SK-N-SH (cell line): Measurements from ENCODE around the gene PLAA.

ENCODE experiments used
- CTCF ChIP-seq: fragments of 200-600 bp; sonication (generic); IDR thresholded peaks from 2 replicates; pipeline ENCODE4 v1.6.1; 2017; ENCODE audit warnings: antibody characterized with exemption, mild to moderate bottlenecking, moderate library complexity
- EP300 ChIP-seq, 2 experiments: IDR thresholded peaks; 2 replicates each; pipeline versions ENCODE4 v1.4.0 to v1.6.1; 2012; ENCODE audit warnings: borderline replicate concordance in 1 of 2, low read depth in 1 of 2, low read length in 1 of 2
- GABPA ChIP-seq: IDR thresholded peaks from 2 replicates; pipeline ENCODE4 v1.4.0; 2012; ENCODE audit warnings: low read depth, mild to moderate bottlenecking
- MAX ChIP-seq: IDR thresholded peaks from 2 replicates; pipeline ENCODE4 v1.4.0; 2012; ENCODE audit warnings: low read depth
- REST ChIP-seq: IDR thresholded peaks from 2 replicates; pipeline ENCODE4 v1.6.1; 2012; ENCODE audit warnings: mild to moderate bottlenecking, low read depth, low read length, moderate library complexity
- TAF1 ChIP-seq: IDR thresholded peaks from 2 replicates; pipeline ENCODE4 v1.6.1; 2012; ENCODE audit warnings: low read depth, mild to moderate bottlenecking, low read length, moderate library complexity, borderline replicate concordance
- USF1 ChIP-seq: IDR thresholded peaks from 2 replicates; pipeline ENCODE4 v1.4.0; 2012; ENCODE audit warnings: low read depth, borderline replicate concordance
- USF2 ChIP-seq: fragments of 150-350 bp; IDR thresholded peaks from 2 replicates; pipeline ENCODE4 v1.6.1; 2017; ENCODE audit warnings: antibody characterized with exemption, low read length, low read depth, borderline replicate concordance

GRCh38 chr9:26870292-26870691 is 76.8 kb downstream of the PLAA start:
- TF ChIP-seq CTCF (no peak), TAF1 (no peak), MAX (no peak), REST (no peak), EP300 (IDR thresholded peaks at IDR 0.05; ENCODE audit: borderline replicate concordance in 1 of 2, low read depth in 1 of 2, low read length in 1 of 2) (no peak), USF2 (no peak), GABPA (no peak), USF1 (no peak)
